VCaP (cell line): ENCODE results near the gene KRT32.
"Not testable (repeated sequence)": the region's sequence is repeated elsewhere in the genome, so short reads cannot be mapped to it uniquely, and the experiment has no call there.

Experiments used
- H3K27ac ChIP-seq: fragments of 450-650 bp; 2 replicates; pipeline ENCODE4 v1.5.1; 2017
- TF ChIP-seq, protein P1 (sequence below): fragments of 450-650 bp; conservative IDR thresholded peaks from 2 replicates; pipeline ENCODE4 v1.5.1; 2017; ENCODE audit warnings: mild to moderate bottlenecking, moderate library complexity

KRT32 gene

DNA sequence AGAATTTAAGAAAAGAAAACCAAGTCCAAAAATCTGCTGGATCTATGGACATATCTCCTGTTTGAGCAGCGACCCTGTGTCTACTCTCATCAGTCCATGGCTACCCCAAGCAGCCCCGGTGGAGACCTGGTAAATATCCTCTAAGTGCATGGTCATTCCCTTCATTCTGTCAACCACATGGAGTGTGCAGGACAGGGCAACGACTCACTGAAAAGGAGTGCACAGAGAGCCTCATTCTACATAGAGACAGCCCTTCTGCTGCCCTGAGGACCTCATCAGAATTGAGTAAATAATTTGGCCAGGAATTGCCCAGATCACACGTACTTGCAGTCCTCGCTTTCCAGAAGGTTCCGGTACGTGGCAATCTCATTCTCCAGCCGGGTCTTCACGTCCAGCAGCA is 29.4 kb downstream of the KRT32 start:
- no peak overlapping the region for H3K27ac ChIP-seq
- TF ChIP-seq, protein P1, sequence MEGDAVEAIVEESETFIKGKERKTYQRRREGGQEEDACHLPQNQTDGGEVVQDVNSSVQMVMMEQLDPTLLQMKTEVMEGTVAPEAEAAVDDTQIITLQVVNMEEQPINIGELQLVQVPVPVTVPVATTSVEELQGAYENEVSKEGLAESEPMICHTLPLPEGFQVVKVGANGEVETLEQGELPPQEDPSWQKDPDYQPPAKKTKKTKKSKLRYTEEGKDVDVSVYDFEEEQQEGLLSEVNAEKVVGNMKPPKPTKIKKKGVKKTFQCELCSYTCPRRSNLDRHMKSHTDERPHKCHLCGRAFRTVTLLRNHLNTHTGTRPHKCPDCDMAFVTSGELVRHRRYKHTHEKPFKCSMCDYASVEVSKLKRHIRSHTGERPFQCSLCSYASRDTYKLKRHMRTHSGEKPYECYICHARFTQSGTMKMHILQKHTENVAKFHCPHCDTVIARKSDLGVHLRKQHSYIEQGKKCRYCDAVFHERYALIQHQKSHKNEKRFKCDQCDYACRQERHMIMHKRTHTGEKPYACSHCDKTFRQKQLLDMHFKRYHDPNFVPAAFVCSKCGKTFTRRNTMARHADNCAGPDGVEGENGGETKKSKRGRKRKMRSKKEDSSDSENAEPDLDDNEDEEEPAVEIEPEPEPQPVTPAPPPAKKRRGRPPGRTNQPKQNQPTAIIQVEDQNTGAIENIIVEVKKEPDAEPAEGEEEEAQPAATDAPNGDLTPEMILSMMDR: no peak

DNA sequence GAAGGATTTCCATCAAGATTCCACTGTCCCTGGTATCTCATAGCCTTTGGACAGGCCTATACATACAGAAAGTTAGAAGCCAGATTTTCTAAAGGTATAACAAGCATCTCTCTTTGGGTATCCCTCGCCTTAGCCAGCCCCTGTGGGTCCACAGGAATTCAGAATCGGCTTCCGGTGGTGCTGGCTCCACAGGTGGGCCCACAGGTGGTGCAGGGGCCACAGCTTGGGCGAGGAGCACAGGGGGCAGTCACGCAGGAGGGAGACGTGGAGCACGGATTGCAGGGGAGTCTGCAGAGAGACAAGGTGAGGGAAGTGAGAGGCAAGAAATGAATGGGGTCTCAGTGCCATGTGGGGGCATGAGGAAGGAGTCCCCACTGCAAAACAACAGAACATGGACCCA is 29.9 kb downstream of the KRT32 start:
- H3K27ac ChIP-seq: no peak overlapping the region
- TF ChIP-seq, protein P1: no peak

DNA sequence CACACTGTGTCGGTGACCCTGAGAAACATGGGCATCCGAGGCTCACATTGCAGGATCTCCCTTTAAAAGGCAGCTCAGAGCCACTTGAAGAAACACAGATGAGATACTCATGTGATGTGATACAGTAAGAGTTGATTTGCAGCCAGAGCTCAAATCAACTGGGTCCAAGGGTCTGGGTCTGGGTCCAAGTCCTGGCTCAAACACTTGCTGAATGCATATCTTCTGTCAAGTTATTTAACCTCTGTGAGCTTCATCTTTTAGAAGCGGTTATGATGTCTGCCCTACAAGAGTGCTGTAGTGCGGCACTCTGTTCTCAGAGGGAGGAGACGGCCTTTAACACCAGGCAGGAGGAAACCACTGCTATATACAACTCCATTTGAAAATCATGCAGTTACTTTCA is 32.8 kb downstream of the KRT32 start:
- TF ChIP-seq, protein P1: no peak
- H3K27ac ChIP-seq: no peak overlapping the region

DNA sequence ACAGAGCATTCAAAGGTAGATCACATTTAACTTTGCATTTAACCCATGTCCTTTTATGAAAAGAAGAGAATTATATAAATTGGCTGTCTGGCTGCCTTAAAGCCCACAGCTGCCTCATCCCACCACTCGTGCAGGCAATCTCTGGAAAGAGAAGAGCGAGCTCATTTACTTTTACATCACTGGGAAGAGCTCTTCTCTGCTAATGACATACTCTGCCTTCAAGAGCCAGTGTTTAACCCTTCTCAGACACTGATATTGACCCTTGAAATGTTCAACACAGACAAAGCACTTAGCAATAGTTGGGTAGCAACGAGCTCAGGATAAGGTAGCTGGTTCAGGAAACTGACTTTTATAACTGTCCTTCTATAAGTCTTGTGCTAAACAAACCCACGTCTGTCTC is 33.2 kb downstream of the KRT32 start:
- no peak overlapping the region for H3K27ac ChIP-seq
- TF ChIP-seq, protein P1: no peak

DNA sequence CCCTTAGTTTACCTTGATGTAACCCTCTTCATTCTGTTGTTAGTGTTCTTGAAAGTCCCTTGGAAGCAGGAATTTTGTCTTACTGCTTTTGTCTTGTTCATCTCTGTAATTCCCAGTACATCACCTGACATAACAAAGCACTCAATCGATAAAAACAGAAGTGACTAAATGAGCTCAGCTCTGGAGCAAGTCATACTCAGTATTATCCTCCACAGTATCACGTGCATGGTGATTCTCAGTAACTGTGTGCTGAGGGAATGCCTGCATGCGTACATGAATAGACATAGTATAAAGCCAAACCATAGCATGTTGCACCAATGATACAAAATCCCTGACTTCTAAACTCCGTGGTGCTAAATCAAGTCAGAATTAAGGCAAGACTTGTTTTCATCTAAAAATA is 33.6 kb downstream of the KRT32 start:
- TF ChIP-seq, protein P1: no peak
- H3K27ac ChIP-seq: no peak overlapping the region

DNA sequence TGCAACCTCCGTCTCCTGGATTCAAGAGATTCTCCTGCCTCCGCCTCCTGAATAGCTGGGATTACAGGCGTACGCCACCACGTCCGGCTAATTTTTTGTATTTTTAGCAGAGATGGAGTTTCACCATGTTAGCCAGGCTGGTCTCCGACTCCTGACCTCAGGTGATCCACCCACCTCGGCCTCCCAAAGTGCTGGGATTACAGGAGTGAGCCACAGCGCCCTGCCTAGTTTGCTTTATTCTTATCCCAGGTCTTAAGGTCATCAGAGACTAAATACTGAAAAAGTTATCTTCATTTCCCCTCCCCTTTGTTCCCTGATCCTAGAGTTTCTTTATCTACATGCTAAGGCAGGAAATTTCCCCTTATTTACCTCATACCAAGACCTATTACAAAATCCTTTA is 36.8 kb downstream of the KRT32 start:
- H3K27ac ChIP-seq: not testable (repeated sequence)

DNA sequence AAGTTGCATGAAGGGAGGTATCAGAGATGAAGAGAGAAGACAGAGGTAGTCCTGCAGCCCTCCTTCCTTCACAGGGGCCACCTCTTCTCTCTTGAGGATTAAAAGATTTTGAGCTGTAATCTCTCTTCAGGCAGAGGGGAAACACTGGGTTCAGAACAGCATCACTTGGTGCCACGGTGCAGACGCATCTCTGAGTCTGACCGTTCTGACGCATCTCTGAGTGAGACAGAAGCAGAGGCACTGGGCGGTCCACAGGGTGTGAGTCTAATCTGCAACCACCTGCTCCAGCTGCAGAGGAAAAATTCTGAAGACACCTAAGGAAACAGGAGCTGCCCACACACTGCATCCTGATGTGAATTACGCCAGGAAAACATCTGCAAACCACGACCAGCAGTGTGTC is 37.5 kb downstream of the KRT32 start:
- TF ChIP-seq, protein P1: no peak
- H3K27ac ChIP-seq: no peak overlapping the region

DNA sequence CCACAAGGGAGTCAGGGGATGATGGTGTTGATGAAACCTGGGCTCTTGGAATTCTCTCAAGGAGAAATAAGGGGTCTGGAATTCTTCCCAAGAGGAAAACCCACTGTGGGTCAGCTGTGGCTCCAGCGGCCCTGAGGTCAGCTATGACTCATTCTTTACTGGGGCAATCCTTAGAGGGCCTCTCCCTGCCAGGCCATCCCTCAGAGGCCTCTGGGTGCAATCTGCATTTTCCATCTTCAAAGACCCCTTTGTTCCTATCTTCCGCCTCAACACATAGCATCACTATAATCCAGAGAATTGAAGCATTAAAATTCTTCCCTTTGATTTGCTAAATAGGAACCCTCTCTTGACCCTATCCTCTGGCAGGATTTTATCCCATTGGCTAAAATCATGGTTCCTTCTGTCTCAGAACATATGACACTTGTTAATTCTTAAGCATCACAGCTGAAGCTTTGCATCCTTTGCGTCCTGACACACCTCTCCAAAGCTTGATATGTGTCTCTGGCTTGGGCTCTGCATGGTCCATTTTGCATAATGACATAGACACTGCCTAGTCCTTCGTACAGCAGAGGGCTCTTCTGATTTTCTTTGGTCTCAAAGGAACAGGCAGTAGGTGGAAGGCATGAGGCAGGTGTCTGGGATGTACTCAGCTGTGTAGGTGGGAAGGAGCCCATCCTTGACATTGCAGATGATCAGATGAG is 38.4 kb downstream of the KRT32 start:
- H3K27ac ChIP-seq: no peak overlapping the region
- TF ChIP-seq, protein P1: no peak
